Measurements from ENCODE around the gene FGF14. TPM values are rescaled to one million over a fixed set of nuclear protein-coding genes. Genes with fewer than 3 reads are reported as not detected.

Gene FGF14
- total RNA-seq, 1 donor from 2014 or later = not detected

DNA sequence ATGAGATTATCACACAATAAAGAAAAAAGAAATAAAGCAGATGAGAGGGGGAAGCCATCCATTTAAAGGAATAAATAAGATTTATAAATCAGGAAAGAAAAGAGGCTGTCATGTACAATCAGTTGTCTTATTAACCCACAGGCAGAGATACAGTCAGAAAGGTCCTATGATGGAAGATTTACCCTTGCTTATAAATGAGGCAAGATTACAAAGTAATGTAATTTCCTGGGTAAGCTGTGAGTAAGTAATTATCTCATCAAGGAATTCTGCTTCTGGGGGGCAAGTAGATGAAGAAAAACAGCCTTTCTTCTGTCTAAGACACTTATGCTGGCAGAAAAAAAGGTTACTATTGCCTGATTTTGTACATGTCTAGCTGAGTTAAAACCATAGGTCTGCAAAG lies 146.4 kb downstream of the FGF14 start:
- no peak overlapping the region for H3K4me3 Mint-ChIP-seq
- H3K27me3 Mint-ChIP-seq (ENCODE audit: insufficient read depth) = no peaks in the 10 kb centered on the region
- no peaks in the 10 kb centered on the region for H3K36me3 Mint-ChIP-seq (ENCODE audit: low read depth)
- no peaks in the 10 kb centered on the region for H3K4me1 Mint-ChIP-seq (ENCODE audit: low read depth)
- no peak for DNase-seq (ENCODE audit: low spot score)
- no peaks in the 10 kb centered on the region for H3K9me3 Mint-ChIP-seq
- intact Hi-C loops (cut with micrococcal nuclease) = no loop called here
- no peak overlapping the region for H3K27ac Mint-ChIP-seq

- Mint-ChIP-seq H3K27ac (no peak overlapping the region), H3K27me3 (ENCODE audit: insufficient read depth) (no peaks in the 10 kb centered on the region), H3K4me3 (no peak overlapping the region), H3K4me1 (ENCODE audit: low read depth) (no peaks in the 10 kb centered on the region), H3K9me3 (no peaks in the 10 kb centered on the region), H3K36me3 (ENCODE audit: low read depth) (no peaks in the 10 kb centered on the region)
- intact Hi-C loops (cut with micrococcal nuclease) = no loop called here
- no peak for DNase-seq (ENCODE audit: low spot score)
Measured at GRCh38 chr13:102251817-102252216, 150.0 kb downstream of the FGF14 start.

- no peaks in the 10 kb centered on the region for H3K27me3 Mint-ChIP-seq (ENCODE audit: insufficient read depth)
- DNase-seq (ENCODE audit: low spot score) = no peak
- H3K4me1 Mint-ChIP-seq (ENCODE audit: low read depth) = no peaks in the 10 kb centered on the region
- no peaks in the 10 kb centered on the region for H3K36me3 Mint-ChIP-seq (ENCODE audit: low read depth)
- H3K4me3 Mint-ChIP-seq = no peak overlapping the region
- H3K9me3 Mint-ChIP-seq = no peaks in the 10 kb centered on the region
- intact Hi-C loops (cut with micrococcal nuclease) = no loop called here
- H3K27ac Mint-ChIP-seq = no peak overlapping the region
Measured at GRCh38 chr13:102250448-102250847, 151.4 kb downstream of the FGF14 start.

DNA sequence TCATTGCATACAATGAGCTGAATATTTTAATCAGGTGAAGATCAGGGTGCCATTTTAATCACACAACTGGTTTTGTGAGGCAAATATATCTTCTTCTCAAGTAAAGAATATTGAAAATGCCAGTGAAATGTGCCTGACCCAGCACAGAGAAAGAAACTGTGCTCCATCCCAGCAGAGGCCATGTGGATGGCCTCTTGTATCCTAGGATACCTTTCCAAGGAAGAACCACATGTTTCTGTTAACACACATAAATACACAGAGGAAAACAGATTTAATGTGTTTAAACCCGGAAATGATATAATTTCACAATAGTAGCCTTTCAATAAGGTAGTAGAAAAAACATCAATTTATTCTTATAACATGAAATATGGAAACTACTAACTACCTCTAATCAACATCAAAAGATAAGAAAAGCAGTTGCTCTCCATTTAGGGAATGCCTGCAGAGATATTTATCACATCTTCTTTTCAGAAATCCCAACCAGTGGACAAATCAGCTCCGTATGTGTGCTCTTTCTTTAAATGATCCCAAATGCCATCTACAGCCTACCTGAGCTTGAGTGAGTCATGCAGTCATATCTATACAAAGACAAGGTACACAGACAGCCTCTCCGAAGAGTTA lies 157.1 kb downstream of the FGF14 start:
- no peak for DNase-seq (ENCODE audit: low spot score)
- H3K4me1 Mint-ChIP-seq (ENCODE audit: low read depth) = no peaks in the 10 kb centered on the region
- intact Hi-C loops (cut with micrococcal nuclease) = no loop called here
- peaks cover 3% of the 10 kb centered on the region for H3K27me3 Mint-ChIP-seq (ENCODE audit: insufficient read depth)
- H3K27ac Mint-ChIP-seq = no peak overlapping the region
- H3K4me3 Mint-ChIP-seq = no peak overlapping the region
- H3K36me3 Mint-ChIP-seq (ENCODE audit: low read depth) = no peaks in the 10 kb centered on the region
- H3K9me3 Mint-ChIP-seq = no peaks in the 10 kb centered on the region

DNA sequence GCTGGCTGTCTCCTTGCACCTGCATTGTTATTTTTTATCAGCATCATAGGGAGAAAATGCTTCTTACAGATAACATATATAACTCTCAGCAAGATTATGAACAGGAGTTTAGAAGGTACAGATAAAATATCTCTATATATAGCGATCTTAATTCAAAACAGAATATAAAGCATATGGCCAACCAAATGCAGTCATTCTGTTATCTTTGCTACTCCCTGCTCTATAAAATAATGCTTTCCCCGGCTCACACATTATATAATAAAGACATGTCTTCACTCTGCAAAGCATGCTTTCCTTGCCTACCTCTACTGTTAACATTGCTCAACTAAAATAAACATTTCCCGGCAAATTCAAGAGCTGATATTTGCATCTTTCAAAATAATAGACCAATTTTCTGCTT lies 161.7 kb downstream of the FGF14 start:
- Mint-ChIP-seq H3K36me3 (ENCODE audit: low read depth) (no peaks in the 10 kb centered on the region), H3K9me3 (no peaks in the 10 kb centered on the region), H3K27ac (no peak overlapping the region), H3K4me3 (no peak overlapping the region), H3K4me1 (ENCODE audit: low read depth) (no peaks in the 10 kb centered on the region), H3K27me3 (ENCODE audit: insufficient read depth) (peaks cover 3% of the 10 kb centered on the region)
- intact Hi-C loops (cut with micrococcal nuclease) = no loop called here
- DNase-seq (ENCODE audit: low spot score) = no peak

- Mint-ChIP-seq H3K4me1 (ENCODE audit: low read depth) (peaks cover 13% of the 10 kb centered on the region), H3K4me3 (no peak overlapping the region), H3K9me3 (peaks cover 3% of the 10 kb centered on the region), H3K36me3 (ENCODE audit: low read depth) (no peaks in the 10 kb centered on the region), H3K27me3 (ENCODE audit: insufficient read depth) (no peaks in the 10 kb centered on the region), H3K27ac (no peak overlapping the region)
- intact Hi-C loops (cut with micrococcal nuclease) = no loop called here
- no peak for DNase-seq (ENCODE audit: low spot score)
Measured at GRCh38 chr13:102237230-102237629, 164.6 kb downstream of the FGF14 start.

GRCh38 chr13:102236830-102237229 lies 165.0 kb downstream of the FGF14 start:
- Mint-ChIP-seq H3K4me3 (no peak overlapping the region), H3K36me3 (ENCODE audit: low read depth) (no peaks in the 10 kb centered on the region), H3K27me3 (ENCODE audit: insufficient read depth) (no peaks in the 10 kb centered on the region), H3K4me1 (ENCODE audit: low read depth) (peaks cover 13% of the 10 kb centered on the region), H3K27ac (no peak overlapping the region), H3K9me3 (peaks cover 3% of the 10 kb centered on the region)
- DNase-seq (ENCODE audit: low spot score) = no peak
- intact Hi-C loops (cut with micrococcal nuclease) = no loop called here

GRCh38 chr13:102236341-102236740 lies 165.5 kb downstream of the FGF14 start:
- Mint-ChIP-seq H3K9me3 (peaks cover 3% of the 10 kb centered on the region), H3K27ac (no peak overlapping the region), H3K4me3 (no peak overlapping the region), H3K4me1 (ENCODE audit: low read depth) (peaks cover 13% of the 10 kb centered on the region), H3K36me3 (ENCODE audit: low read depth) (no peaks in the 10 kb centered on the region), H3K27me3 (ENCODE audit: insufficient read depth) (no peaks in the 10 kb centered on the region)
- intact Hi-C loops (cut with micrococcal nuclease) = no loop called here
- DNase-seq (ENCODE audit: low spot score) = no peak

DNA sequence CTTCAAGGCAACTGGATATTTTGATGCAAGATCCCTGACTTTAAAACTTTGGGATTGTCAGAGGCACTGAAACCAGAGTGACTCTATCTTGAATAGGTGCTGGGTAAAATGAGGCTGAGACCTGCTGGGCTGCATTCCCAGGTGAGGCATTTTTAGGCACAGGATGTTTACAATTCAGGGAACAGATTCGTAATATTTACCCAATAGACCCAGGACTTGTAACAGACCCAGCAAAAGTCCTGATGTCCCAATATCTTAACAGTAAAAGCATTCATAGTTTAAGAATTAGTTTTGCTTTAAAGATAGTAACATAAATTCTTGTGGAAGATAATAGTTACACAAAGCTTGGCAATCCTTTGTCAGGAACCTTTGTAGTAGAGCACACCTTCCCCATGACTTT lies 166.2 kb downstream of the FGF14 start:
- peaks cover 3% of the 10 kb centered on the region for H3K9me3 Mint-ChIP-seq
- intact Hi-C loops (cut with micrococcal nuclease) = no loop called here
- H3K4me1 Mint-ChIP-seq (ENCODE audit: low read depth) = peaks cover 13% of the 10 kb centered on the region
- DNase-seq (ENCODE audit: low spot score) = no peak
- H3K27me3 Mint-ChIP-seq (ENCODE audit: insufficient read depth) = no peaks in the 10 kb centered on the region
- H3K4me3 Mint-ChIP-seq = no peak overlapping the region
- no peak overlapping the region for H3K27ac Mint-ChIP-seq
- H3K36me3 Mint-ChIP-seq (ENCODE audit: low read depth) = no peaks in the 10 kb centered on the region

DNA sequence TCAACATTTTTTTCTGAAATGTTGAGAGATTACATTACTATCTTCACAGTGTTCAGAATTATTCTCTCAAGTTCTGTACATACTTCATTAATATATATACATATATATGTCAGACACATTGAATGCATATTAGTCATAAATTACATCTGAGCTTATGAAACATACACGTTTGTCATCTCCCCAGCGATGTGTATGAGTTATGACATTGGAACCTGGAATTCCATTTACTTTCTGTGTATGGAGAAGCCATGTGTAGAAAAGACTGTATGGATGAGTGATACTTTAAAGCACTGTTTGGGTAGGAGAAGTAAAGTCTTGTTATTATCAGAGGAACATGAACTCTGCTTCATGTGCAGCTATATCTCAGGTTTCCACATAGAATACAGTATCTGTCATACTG lies 167.2 kb downstream of the FGF14 start:
- no peaks in the 10 kb centered on the region for H3K27me3 Mint-ChIP-seq (ENCODE audit: insufficient read depth)
- peaks cover 13% of the 10 kb centered on the region for H3K4me1 Mint-ChIP-seq (ENCODE audit: low read depth)
- no peak for DNase-seq (ENCODE audit: low spot score)
- intact Hi-C loops (cut with micrococcal nuclease) = no loop called here
- H3K36me3 Mint-ChIP-seq (ENCODE audit: low read depth) = no peaks in the 10 kb centered on the region
- H3K27ac Mint-ChIP-seq = no peak overlapping the region
- H3K9me3 Mint-ChIP-seq = peaks cover 3% of the 10 kb centered on the region
- H3K4me3 Mint-ChIP-seq = no peak overlapping the region

DNA sequence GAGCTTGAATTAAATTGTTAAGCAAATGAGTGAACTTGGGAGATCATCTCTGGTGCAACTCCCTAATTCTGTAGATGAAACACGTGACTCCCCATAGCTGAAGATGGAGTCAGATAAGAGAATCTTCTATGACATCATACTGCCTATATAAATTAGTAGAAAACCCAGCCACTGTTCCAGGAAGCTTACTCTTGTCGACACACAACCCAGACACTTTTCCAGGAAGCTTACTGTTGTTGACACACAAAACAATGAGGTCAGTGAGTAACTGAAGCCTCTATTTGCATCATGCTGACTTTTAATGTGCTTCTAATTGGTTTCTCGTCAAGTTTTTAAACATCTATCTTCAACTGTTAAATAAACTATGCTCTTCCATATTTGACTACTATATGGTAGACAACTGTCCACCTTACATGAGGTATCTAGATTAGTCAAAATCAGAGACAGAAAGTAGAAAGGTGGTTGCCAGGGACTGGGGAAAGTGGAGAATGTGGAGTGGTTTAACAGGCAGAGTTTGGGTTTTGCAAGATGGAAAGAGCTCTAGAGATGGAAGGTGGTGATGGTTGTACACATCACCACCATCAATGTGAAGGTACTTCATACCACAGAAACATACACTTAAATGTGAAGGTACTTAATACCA lies 168.2 kb downstream of the FGF14 start:
- Mint-ChIP-seq H3K4me1 (ENCODE audit: low read depth) (peaks cover 13% of the 10 kb centered on the region), H3K27ac (peak overlapping the region; percentile 73), H3K27me3 (ENCODE audit: insufficient read depth) (peaks cover 2% of the 10 kb centered on the region), H3K9me3 (peaks cover 3% of the 10 kb centered on the region), H3K36me3 (ENCODE audit: low read depth) (no peaks in the 10 kb centered on the region), H3K4me3 (no peak overlapping the region)
- intact Hi-C loops (cut with micrococcal nuclease) = no loop called here
- DNase-seq (ENCODE audit: low spot score) = no peak

- Mint-ChIP-seq H3K4me3 (no peak overlapping the region), H3K9me3 (peaks cover 3% of the 10 kb centered on the region), H3K4me1 (ENCODE audit: low read depth) (peaks cover 13% of the 10 kb centered on the region), H3K27me3 (ENCODE audit: insufficient read depth) (peaks cover 2% of the 10 kb centered on the region), H3K36me3 (ENCODE audit: low read depth) (no peaks in the 10 kb centered on the region), H3K27ac (no peak overlapping the region)
- no peak for DNase-seq (ENCODE audit: low spot score)
- intact Hi-C loops (cut with micrococcal nuclease) = no loop called here
Measured at GRCh38 chr13:102231479-102231878, 170.4 kb downstream of the FGF14 start.

GRCh38 chr13:102227741-102228140 lies 174.1 kb downstream of the FGF14 start:
- Mint-ChIP-seq H3K9me3 (no peaks in the 10 kb centered on the region), H3K27me3 (ENCODE audit: insufficient read depth) (peaks cover 2% of the 10 kb centered on the region), H3K36me3 (ENCODE audit: low read depth) (no peaks in the 10 kb centered on the region), H3K4me3 (no peak overlapping the region), H3K27ac (no peak overlapping the region), H3K4me1 (ENCODE audit: low read depth) (no peaks in the 10 kb centered on the region)
- DNase-seq (ENCODE audit: low spot score) = no peak
- intact Hi-C loops (cut with micrococcal nuclease) = no loop called here

DNA sequence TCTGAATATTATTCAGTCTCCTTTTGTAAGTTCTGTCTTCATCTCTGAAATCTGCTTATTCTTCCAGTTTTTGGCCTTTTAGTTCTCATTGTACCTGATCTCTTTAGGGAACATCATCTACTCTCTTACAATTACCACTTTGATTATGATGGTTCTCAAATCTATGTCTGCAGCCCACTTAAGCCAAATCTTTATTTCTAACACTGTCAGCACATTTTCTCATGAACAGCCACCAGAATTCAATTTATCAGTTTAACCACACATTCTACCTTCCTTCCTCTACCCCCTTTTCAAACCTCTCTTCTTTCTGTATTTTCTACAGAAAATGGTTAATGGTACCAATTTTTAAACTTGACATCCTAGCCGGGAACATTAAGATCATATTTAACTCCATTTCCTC lies 175.3 kb downstream of the FGF14 start:
- no peak for DNase-seq (ENCODE audit: low spot score)
- no peaks in the 10 kb centered on the region for H3K36me3 Mint-ChIP-seq (ENCODE audit: low read depth)
- no peaks in the 10 kb centered on the region for H3K4me1 Mint-ChIP-seq (ENCODE audit: low read depth)
- intact Hi-C loops (cut with micrococcal nuclease) = no loop called here
- H3K9me3 Mint-ChIP-seq = no peaks in the 10 kb centered on the region
- no peak overlapping the region for H3K27ac Mint-ChIP-seq
- H3K4me3 Mint-ChIP-seq = no peak overlapping the region
- H3K27me3 Mint-ChIP-seq (ENCODE audit: insufficient read depth) = peaks cover 2% of the 10 kb centered on the region
